EL (cell line): ENCODE measurements around the gene NOX5.
"Not testable (repeated sequence)": the region's sequence is repeated elsewhere in the genome, so short reads cannot be mapped to it uniquely, and the experiment has no call there.

Experiments used
- DNase-seq: peaks from one replicate; pipeline ENCODE4 v3.0.0-alpha.2; 2016

The NOX5 gene, protein sequence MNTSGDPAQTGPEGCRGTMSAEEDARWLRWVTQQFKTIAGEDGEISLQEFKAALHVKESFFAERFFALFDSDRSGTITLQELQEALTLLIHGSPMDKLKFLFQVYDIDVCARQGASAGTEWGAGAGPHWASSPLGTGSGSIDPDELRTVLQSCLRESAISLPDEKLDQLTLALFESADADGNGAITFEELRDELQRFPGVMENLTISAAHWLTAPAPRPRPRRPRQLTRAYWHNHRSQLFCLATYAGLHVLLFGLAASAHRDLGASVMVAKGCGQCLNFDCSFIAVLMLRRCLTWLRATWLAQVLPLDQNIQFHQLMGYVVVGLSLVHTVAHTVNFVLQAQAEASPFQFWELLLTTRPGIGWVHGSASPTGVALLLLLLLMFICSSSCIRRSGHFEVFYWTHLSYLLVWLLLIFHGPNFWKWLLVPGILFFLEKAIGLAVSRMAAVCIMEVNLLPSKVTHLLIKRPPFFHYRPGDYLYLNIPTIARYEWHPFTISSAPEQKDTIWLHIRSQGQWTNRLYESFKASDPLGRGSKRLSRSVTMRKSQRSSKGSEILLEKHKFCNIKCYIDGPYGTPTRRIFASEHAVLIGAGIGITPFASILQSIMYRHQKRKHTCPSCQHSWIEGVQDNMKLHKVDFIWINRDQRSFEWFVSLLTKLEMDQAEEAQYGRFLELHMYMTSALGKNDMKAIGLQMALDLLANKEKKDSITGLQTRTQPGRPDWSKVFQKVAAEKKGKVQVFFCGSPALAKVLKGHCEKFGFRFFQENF

DNA sequence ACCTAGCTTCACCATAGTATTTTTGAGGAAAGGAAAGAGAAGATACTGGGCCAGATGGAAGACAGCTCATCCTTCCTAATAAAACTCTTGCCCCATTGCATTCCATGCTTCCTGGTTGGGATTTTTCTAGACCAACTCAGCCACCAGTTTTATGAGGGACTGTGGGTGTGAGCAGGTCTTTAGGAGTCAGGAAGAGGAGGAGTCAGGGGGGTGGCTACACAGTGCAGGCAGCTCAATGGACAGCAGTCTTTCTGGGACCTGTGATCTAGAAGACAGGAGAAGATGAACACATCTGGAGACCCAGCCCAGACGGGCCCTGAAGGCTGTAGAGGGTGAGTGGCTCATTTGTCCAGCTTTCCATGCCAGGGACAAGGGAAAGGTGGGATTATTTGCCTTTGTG lies at the start of gene NOX5:
NOX5 (plus strand) TSS at position 242 of the 400 bp plus-strand sequence; CDS start at position 283, 41 bp downstream.
- DNase-seq, result peak; percentile 94

DNA sequence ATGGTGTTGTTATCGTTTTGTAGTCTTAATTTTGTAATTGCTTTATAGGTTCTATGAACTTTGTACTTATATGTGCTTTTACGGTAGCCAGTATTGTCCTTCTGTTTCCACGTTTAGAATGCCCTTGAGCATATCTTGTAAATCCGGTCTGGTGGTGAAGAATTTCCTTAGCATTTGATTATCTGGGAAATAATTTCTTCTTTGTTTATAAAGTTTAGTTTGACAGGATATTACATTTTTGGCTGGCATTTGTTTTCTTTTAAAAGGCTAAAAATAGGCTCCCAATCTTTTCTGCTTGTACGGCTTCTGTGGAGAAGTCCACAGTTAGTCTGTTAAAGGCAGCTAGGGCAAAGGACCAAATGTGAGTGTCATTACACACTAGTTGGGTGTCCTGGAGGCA lies 47.5 kb upstream of the NOX5 start:
- DNase-seq, result no peak

DNA sequence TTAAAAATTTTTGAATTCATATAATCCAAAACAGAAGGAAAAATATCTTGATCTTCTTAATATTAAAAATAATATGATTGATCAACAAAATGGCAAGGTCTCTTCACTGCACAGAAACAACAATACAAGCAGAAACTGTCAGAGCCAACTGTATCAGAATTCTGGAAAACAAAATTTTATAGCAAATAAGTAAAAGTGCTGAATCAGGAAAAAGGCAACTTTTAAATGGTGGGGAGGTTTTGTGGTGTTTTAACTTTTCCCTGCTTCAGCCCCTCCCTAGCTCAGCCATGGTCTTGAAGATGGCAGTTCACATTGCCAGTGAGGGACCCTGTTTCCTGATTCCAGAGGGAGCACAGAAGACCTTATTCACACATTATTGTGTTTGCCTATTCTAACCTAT lies 46.5 kb upstream of the NOX5 start:
- no peak for DNase-seq

DNA sequence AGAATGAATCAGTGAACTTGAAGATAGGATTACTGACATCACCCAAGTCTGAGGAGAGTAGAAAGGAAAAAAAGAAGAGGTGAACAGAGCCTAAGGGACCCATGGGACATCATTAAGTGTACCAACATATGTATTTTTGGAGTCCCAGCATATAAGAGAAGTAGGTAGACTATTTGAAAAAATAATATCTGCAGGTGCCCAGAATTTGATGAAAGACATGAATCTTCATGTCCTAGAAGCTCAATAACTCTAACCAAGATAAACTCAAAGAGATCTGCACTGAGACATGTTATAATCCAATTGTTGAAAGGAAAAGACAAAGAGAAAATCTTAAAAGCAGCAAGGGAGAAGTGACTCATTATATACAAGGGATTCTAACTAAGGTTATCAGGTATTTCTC lies 45.2 kb upstream of the NOX5 start:
- DNase-seq, result no peak

DNA sequence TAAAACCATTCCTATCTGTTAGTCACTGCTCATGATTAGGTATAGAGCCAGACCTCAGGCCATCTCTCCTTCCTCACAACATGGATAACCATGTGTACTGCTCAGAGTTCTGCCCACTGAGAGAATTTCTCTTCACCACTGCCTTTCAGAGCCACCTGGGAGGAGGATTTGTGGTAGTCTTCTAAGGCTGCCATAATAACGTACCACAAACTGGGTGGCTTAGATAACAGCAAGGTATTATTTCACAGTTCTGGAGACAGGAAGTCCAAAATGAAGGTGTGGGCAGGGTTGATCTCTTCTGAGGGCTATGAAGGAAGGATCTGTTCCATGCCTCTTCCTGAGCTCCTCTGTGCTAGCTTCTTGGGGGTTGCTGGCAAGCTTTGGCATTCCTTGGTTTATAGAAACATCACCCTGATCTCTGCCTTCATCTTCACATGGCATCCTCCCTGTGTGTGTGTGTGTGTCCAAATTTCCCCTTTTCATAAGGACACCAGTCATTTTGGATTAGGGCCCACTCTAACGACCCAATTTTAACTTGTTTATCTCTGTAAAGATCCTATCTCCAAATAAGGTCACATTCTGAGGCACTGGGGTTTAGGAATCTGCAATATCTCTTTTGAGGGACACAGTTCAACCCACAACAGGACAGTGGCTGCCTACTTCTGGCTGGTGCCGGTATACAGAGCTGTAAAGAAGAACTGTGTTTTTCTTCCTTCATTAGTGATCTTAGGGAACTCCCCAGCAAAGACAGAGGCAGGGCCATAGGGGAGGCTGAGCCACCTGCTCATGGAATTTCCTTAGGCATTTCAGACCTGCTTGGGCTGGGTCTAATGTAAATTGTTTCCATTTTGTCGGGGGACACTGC lies 42.1 kb upstream of the NOX5 start:
- DNase-seq, result no peak

DNA sequence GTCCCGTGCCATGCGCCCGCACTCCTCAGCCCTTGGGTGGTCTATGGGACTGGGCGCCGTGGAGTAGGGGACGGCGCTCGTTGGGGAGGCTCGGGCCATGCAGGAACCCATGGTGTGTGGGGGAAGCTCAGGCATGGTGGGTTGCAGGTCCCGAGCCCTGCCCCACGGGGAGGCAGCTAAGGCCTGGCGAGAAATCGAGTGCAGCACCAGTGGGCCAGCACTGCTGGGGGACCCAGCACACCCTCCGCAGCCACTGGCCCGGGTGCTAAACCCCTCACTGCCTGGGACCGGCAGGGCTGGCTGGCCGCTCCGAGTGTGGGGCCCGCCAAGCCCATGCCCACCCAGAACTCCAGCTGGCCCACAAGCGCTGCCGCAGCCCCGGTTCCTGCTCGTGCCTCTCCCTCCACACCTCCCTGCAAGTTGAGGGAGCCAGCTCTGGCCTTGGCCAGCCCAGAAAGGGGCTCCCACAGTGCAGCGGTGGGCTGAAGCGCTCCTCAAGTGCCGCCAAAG lies 38.8 kb upstream of the NOX5 start:
- not testable (repeated sequence) for DNase-seq

DNA sequence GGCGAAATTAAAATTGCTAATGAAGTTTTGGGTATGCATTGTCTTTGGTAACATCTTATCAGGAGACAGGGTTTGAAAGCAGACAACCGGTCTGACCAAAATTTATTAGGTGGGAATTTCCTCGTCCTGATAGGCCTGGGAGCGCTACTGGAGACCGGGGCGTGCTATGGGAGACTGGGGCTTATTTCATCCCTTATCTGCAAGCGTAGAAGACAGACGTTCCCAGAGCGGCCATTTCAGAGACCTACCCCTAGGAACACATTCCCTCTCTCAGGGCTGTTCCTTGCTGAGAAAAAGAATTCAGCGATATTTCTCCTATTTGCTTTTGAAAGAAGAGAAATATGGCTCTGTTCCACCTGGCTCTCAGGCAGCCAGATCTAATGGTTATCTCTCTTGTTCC lies 37.1 kb upstream of the NOX5 start:
- DNase-seq, result not testable (repeated sequence)

DNA sequence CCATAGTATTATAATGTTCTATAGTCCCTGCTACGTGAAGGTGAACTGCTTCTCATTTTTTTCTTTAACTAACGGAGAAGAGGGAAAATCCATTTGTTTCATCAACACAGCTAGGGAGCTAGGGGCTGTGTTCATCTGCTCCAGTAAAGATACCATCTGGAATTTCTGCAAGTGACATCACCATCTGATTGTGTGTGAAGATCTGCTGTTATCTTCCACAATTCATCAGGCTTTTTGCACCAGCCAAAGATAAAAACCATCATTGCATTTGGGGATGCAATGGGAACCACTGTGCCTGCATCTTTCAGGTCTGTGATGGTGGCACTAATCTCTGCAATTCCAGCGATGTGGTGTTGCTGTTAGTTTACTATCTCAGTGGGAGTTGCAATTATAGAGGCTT lies 35.5 kb upstream of the NOX5 start:
- DNase-seq, result no peak

DNA sequence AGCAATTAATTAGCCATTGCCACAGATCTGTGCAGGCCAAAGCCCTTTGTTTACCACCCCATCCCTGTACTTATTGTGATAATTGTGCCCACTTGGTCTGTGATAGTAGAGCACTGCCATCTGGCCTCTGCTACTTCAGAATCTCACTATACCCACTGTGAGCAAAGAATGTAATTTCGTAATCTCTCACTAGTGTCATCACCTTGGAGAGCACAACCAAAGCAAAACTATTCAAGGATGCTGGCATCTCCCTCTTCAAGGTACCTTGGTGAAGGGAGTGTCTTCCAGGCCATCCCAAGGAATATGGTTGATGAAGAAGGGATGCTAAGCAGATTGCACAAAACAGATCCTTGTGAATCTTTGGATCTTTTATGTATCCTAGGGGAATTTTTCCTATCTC lies 34.7 kb upstream of the NOX5 start:
- no peak for DNase-seq

DNA sequence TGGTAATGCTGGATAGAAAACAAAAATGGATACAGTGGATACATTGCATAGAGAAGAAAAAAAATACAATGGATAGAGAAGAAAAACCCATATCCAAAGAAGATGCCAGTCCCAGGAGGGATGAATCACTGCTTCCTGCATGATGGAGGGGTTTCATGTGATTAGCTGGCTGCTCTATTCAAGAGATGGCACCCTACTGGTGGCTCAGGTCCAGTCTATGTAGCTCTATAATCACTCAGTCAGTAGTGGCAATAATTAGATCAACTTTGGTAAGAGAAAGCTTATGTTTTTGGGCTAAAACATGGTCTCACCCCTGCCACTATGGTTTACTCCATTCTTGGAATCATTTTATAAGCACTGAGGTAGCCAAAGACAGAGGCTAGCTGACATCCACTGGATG lies 33.7 kb upstream of the NOX5 start:
- DNase-seq, result no peak

DNA sequence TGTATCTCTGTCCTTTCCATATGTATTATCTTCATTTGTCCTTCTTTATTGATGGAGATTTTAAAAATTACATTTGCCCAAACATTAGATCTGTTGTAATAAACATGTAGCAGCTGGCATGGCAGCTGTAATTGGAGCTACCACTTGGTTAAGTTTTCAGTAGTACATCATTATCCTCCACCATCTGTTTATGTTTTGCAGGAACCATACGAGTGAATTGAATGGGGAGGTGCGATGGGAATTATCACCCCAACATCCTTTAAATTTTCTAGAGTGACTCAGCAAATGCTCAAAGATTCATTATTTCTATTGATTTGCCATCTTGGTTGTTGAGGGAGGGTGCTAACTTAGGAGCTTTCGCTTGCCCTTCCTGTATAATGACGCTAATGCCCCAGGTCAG lies 32.6 kb upstream of the NOX5 start:
- DNase-seq, result no peak

DNA sequence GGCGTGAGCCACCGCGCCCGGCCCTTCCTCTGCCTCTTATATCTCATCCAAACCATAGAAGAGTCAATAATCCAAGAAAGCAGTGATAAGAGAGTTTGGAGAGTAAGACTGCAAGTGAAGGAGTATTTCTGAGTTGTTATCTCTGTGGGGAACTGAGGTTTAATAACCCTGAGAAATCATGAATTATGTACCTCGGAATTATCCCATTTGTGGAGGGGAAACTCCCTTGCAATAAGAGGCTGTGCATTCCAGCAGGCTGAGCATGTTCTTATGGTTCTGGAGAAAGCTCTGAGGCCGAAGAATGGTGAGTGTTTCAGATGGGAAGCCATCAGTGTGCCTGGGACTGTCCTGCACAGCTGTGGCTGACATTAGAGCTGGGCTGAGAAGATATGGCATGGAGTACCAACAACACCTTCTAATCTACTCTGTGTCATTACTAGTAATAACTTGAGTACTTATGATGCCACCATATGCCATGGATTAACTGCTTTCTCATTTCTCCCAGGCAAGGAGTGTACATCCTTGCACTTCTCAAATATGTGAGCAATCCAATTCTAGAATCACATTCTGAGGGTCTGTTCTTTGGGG lies 31.4 kb upstream of the NOX5 start:
- DNase-seq, result no peak

DNA sequence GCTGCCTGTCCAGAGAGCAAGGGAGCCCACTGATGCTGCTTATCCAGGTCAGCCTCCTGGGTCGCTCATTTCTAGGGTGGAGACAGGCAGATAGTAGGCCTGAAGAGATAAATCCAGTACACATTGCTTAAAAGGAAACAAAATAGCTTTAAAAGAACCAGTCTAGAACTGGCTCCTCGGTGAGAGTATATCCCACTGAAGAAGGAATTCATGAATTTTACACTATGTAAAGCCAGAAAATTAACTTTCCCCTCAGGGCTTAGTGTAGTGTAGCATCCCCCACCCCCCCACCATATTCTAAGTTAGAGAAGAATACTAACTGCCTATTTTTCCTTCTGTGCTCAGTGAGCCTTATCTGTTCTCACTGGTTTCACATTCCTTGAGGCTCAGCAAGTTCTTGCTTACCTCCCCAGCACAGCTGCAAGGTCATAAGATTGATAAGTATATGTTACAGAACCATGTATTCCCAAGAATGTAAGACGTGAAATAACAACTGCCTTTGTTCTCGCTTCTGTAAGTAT lies 30.5 kb upstream of the NOX5 start:
- no peak for DNase-seq

DNA sequence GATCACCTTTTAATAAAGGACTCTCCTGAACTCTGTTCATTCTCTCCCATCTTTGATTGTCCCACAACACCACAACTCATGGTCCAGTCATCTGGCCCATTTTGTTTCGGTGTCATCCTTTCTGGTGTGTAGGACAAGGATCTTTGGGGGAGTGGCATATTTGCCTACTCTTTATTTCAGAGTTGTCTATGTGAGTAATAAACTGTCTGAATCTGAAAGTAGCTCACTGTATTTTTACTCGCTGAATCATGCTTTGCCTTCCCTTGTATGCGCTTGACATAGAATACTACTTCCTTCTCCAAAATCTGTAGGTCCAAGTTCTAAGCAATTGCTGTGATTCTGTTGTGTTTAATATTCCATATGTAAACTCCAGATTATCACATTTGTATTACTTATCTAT lies 29.9 kb upstream of the NOX5 start:
- no peak for DNase-seq

DNA sequence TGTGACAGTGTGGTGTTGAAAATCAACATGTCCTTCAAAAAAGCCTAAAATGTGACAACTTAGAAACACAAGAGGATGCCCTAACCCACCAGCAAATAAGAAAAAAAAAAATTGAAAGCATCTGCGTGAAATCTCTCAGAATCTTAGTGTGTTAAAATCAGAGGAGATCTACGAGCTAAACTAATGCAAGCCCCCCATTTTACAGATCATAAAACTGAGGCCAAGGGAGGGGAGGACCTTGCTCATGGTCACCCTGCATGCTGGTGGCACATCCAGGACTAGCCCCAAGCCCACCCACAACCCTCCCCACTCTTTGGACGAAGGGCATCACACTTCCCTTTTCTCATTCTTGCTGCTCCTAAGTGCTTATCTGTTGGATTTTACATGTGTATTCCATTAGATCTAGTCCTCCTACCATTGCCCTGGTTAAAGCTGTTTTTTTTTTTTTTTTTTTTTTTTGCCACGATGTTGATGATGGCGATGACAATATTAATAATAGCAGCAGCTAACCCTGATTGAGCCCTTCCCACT lies 29.1 kb upstream of the NOX5 start:
- DNase-seq, result no peak

DNA sequence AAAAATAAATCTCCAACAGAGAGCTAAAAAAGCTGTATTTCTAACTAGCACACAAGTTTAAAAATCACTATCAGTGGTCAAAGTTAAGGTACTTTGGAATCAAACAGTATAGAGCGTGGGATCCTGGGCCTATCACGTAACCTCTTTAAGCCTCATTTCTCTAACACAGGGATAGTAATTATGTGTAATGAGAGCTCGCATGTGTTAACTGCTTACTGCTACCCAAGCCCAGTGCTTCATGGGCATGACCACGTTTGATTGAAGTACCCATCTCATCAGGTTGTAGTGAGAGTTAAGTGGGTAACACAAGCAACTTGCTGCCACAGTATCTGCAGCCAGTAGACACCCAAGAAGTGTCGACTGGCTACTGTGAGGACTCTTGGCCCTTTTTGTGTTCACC lies 28.2 kb upstream of the NOX5 start:
- no peak for DNase-seq

DNA sequence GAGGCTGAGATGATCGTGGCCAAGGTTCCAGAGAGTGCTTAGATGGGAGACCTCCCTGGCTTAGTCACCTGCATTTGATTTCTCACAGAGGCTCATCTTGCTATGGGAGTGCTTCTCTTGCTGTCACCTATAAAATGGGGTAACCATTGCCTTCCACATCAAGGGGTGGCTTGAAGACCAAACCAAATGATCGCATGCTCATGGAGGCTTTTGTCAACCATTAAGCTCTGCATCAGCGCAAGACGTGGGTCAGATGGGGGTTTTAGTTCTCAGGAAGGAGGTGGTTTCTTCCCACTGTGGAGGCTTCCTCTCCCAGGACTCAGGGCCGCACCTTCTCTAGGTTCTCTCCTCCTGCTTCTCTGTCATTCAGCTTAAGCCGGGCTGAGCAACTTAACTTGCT lies 27.4 kb upstream of the NOX5 start:
- no peak for DNase-seq

DNA sequence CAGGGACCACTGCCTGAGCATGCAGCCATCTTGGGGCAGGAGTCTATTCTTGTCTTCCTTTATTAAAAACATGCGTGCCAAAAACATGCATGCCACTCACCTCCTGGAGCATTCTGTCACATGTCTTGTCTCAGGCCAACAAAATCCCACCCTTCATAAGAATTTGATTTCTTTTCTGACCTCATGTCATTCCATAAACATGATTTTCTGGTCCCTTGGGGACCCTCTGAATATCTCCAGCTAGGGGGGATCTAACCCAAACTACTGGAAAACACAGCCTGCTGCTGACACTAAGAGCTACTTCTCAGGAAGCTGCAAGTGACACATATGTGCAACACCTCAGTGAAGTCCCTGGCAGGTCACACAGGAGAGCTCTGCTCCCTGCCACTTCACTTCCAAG lies 26.8 kb upstream of the NOX5 start:
- no peak for DNase-seq

DNA sequence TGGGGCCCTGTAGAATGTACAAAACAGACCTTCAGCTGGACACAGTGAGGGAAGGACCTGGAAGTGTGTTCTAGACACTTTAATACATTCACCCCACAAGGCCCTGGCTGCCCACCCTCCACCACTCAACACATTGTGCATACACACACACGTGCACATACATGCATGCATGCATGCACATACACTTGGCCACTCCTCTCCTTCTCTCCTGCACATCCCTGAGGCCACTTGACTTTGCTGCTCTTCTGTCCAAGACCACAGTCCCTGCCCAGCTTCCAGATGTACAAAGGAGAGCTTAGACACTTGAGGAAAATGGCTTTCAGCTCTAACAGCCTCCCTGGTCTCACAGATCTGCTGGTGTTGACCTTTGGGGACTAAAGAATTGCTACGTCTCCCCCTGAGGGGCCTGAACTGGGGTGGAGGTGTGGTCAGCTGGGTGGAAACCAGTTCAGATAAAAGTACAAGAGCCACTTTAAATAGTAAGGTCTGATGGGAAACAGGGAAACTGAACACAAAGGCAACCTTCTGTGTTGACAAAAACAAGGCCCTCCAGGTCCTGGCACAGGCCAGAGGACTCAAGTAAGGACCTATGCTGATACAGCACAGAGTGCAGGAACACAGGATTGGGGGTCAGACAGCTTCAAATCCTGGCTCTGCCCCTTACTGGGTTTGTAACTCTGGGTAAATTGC lies 24.8 kb upstream of the NOX5 start:
- no peak for DNase-seq

DNA sequence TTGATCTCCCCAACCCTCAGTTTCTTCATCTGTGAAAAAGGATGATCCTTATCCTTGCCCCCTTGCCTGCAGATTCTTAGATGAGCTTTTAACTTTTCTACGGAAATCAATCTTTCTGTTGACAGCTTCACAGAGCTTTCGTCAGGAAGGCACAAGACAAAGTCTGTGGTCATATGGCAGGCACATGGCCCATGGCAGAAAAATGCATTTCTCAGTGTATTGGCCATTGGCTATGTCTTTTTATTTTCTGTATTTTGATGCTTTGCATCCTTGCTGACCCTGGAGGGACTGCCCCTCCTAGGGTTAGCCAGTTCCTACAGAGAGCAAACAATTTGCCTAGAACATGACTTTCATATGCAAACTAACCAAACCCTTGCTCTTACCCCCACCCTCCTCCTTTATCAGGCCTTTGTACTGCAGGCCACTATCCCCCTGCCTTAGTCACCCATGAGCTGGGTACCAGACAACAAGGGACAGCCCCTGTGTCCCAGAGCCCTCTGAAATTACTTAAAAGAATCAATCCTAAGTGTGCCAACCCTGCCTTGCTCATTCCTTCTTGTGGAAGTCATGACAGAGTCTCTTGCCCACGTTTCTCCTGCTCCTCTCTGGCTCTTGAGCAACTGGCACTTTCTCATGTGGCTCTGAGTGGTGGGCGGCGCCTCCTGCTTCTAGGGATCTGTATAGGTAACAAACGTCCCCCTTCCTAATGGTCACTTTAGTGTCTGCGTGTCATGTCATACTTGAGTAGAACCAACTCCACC lies 24.1 kb upstream of the NOX5 start:
- no peak for DNase-seq

DNA sequence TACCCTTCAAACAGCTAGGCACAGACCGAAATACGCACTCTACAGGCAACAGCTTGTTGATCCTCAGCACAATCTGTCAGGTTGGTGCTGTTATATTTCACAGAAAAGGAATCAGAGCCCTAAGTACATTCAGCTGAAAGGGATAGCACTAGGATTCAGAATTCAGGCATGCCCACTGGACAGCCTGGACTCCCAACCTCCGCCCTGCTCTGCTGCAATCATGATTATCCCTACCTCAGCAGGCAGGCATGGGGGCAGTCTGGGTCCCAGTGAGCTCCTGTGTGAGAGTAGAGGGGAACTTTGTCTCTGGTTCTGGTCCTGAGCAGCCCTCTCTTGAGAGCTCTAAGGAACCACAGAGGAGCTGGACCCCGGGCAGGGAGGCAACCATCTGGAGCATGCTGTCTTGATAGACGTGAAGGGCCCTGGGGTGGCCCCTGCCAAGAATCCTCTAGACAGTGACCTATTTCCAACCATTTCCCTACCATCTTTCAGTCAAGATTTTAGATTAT lies 23.4 kb upstream of the NOX5 start:
- no peak for DNase-seq
